Gastroesophageal sphincter (tissue), 3 donors: ENCODE data around the gene CCDC93.

Source experiments
- CTCF ChIP-seq, 4 experiments: fragments of 200-600 bp in 2 of 4; fragments of 450-650 bp in 2 of 4; sonication (generic) in 1 of 4; IDR thresholded peaks; one replicate each; pipeline ENCODE4 v1.5.1; 2017 to 2019; ENCODE audit warnings: antibody characterized with exemption in 4 of 4, mild to moderate bottlenecking in 2 of 4, moderate library complexity in 2 of 4
- POLR2A ChIP-seq, 2 donors: fragments of 450-650 bp; IDR thresholded peaks; one replicate each; pipeline ENCODE4 v1.6.1; 2017; ENCODE audit warnings: antibody characterized with exemption in 2 of 2, mild to moderate bottlenecking in 2 of 2, moderate library complexity in 1 of 2

- TF ChIP-seq POLR2A (IDR thresholded peaks at IDR 0.05) (no peak), CTCF (IDR thresholded peaks at IDR 0.05) (no peak)
Observed at GRCh38 chr2:117945296-117945695, 68.6 kb downstream of the CCDC93 start.
